Peyer's patch (tissue), 4 donors: ENCODE results near the gene NELL1.

Experiments used
- CTCF ChIP-seq, 6 experiments: fragments of 450-650 bp in 4 of 6; fragments of 200-600 bp in 2 of 6; sonication (generic) in 1 of 6; IDR thresholded peaks; one replicate each; pipeline ENCODE4 v1.5.1; 2017 to 2019; ENCODE audit warnings: antibody characterized with exemption in 6 of 6, mild to moderate bottlenecking in 3 of 6, moderate library complexity in 1 of 6
- POLR2A ChIP-seq, 2 donors: fragments of 450-650 bp; IDR thresholded peaks; one replicate each; pipeline ENCODE4 v1.5.1; 2017; ENCODE audit warnings: antibody characterized with exemption in 2 of 2, mild to moderate bottlenecking in 2 of 2, moderate library complexity in 2 of 2

- TF ChIP-seq CTCF (IDR thresholded peaks at IDR 0.05) (no peak), POLR2A (IDR thresholded peaks at IDR 0.05) (no peak)
These were observed 736.0 kb downstream of the NELL1 start for GRCh38 chr11:21405422-21405821.
